GM12878 (cell line): ENCODE results near the gene MSLN. TPM values are rescaled to one million over a fixed set of nuclear protein-coding genes. Genes with fewer than 3 reads are reported as not detected.

Source experiments
- ATAC-seq: fragments of 200-7000 bp; cut with Tn5 transposase; 3 replicates; pipeline ENCODE4 v1.9.1; 2020; ENCODE audit warnings: mild to moderate bottlenecking, moderate library complexity
- BruUV-seq: library from RNA; stranded (reverse); fragments of 400-500 nt; replicated peaks from 2 replicates; lab custom pipeline; 2021; lab: Mats Ljungman, UMichigan
- CTCF ChIA-PET: fragments of 300-600 bp; sonication (Branson Sonifier 250); formaldehyde crosslinking; extraction: SDS; loops from one replicate; lab custom pipeline; 2021; ENCODE audit warnings: inconsistent platforms; lab: Yijun Ruan, JAX
- POLR2A ChIA-PET: fragments of 350-600 bp; formaldehyde crosslinking; extraction: SDS; loops from one replicate; lab custom pipeline; 2021; ENCODE audit warnings: inconsistent platforms; lab: Charles Lee
- RAD21 ChIA-PET: fragments of 300-600 bp; sonication (Branson Sonifier 250); formaldehyde crosslinking; loops from one replicate; lab custom pipeline; 2023; ENCODE audit warnings: antibody characterized with exemption; ENCODE audit not compliant: unreplicated experiment; lab: Charles Lee
- SMC1A ChIA-PET: fragments of 300-600 bp; sonication (Branson Sonifier 250); formaldehyde crosslinking; loops from one replicate; lab custom pipeline; 2023; ENCODE audit not compliant: unreplicated experiment, uncharacterized antibody; lab: Charles Lee
- DNase-seq: peaks from one replicate; pipeline ENCODE4 v3.0.0-alpha.2; 2011; ENCODE audit warnings: low read depth, low spot score
- FAIRE-seq: peaks from 3 replicates; lab custom pipeline; 2011; peaks lifted over from hg19 to GRCh38; lab: Jason Lieb, UNC
- H2AFZ ChIP-seq: 2 replicates; pipeline ENCODE4 v1.6.0; 2011; ENCODE audit warnings: low read depth, low read length, control low read depth; ENCODE audit not compliant: control insufficient read depth
- H3K27ac ChIP-seq: 2 replicates; pipeline ENCODE4 v1.5.1; 2011; ENCODE audit warnings: control low read depth; ENCODE audit not compliant: control insufficient read depth, insufficient read depth
- H3K27me3 ChIP-seq, 2 experiments: replicated peaks in 1 of 2; 2 replicates each; pipeline versions ENCODE4 v1.6.0 to v1.6.1; 2011; ENCODE audit warnings: low read length in 1 of 2; ENCODE audit not compliant: control insufficient read depth in 2 of 2, insufficient read depth in 2 of 2
- H3K36me3 ChIP-seq, 2 experiments: 2 replicates each; pipeline ENCODE4 v1.5.1; 2011; ENCODE audit warnings: low read length in 1 of 2; ENCODE audit not compliant: control insufficient read depth in 2 of 2, insufficient read depth in 2 of 2
- H3K4me1 ChIP-seq: 2 replicates; pipeline ENCODE4 v1.6.1; 2011; ENCODE audit warnings: mild to moderate bottlenecking, low read length, moderate library complexity, mixed read lengths; ENCODE audit not compliant: control insufficient read depth, insufficient read depth
- H3K4me2 ChIP-seq: 2 replicates; pipeline ENCODE4 v1.6.0; 2011; ENCODE audit warnings: control low read depth; ENCODE audit not compliant: control insufficient read depth, insufficient read depth
- H3K4me3 ChIP-seq: fragments of 200-600 bp; sonication (generic); 2 replicates; pipeline ENCODE4 v1.5.1; 2016
- H3K79me2 ChIP-seq: 2 replicates; pipeline ENCODE4 v1.6.0; 2011; ENCODE audit warnings: low read length; ENCODE audit not compliant: control insufficient read depth, insufficient read depth
- H3K9ac ChIP-seq: 2 replicates; pipeline ENCODE4 v1.8.0; 2011; ENCODE audit warnings: low read length, control low read depth, mixed read lengths; ENCODE audit not compliant: control insufficient read depth, insufficient read depth
- H3K9me3 ChIP-seq: replicated peaks from 3 replicates; pipeline ENCODE4 v1.5.1; 2011; ENCODE audit warnings: mild to moderate bottlenecking, low read length; ENCODE audit not compliant: control insufficient read depth, insufficient read depth
- H4K20me1 ChIP-seq: 2 replicates; pipeline ENCODE4 v1.6.0; 2011; ENCODE audit not compliant: control insufficient read depth, insufficient read depth
- CHD4 ChIP-seq: fragments of 200-600 bp; sonication (generic); IDR thresholded peaks from 2 replicates; pipeline ENCODE4 v1.6.1; 2016; ENCODE audit warnings: mild to moderate bottlenecking
- E2F8 ChIP-seq: fragments of 450-650 bp; IDR thresholded peaks from 2 replicates; pipeline ENCODE4 v1.6.1; 2018; ENCODE audit warnings: mild to moderate bottlenecking, low read depth, moderate library complexity; ENCODE audit not compliant: partially characterized antibody
- ELK1 ChIP-seq: IDR thresholded peaks from 2 replicates; pipeline ENCODE4 v1.6.1; 2012; ENCODE audit warnings: low read depth, low read length, improper control_type of control experiment
- NFIC ChIP-seq: IDR thresholded peaks from 2 replicates; pipeline ENCODE4 v1.6.1; 2012; ENCODE audit warnings: low read depth, mild to moderate bottlenecking, inconsistent platforms, low read length, moderate library complexity
- SMARCA5 ChIP-seq: fragments of 450-650 bp; IDR thresholded peaks from 2 replicates; pipeline ENCODE4 v1.6.1; 2017; ENCODE audit warnings: mild to moderate bottlenecking
- TAF1 ChIP-seq: IDR thresholded peaks from 2 replicates; pipeline ENCODE4 v1.6.1; 2011; ENCODE audit warnings: mild to moderate bottlenecking, low read depth, low read length, borderline replicate concordance
- ZNF592 ChIP-seq: fragments of 450-650 bp; IDR thresholded peaks from 2 replicates; pipeline ENCODE4 v1.6.1; 2017; ENCODE audit warnings: mild to moderate bottlenecking, moderate library complexity
- WGBS: methylation state at CpG from one replicate; pipeline ENCODE4 v1.1.6; 2016; ENCODE audit warnings: low lambda C conversion rate; ENCODE audit not compliant: insufficient replicate concordance, insufficient coverage; ENCODE audit errors: missing lambda C conversion rate; 5-methylcytosine and 5-hydroxymethylcytosine counted together
- in situ Hi-C: fragments of 300-500 bp; cut with MboI; formaldehyde crosslinking; loops from 9 replicates; pipeline ENCODE4 v1.14.3; 2018; ENCODE audit warnings: mixed read lengths
- intact Hi-C: fragments of 100-400 bp; cut with micrococcal nuclease; formaldehyde crosslinking; loops from one replicate; pipeline ENCODE4 v1.14.2; 2022; ENCODE audit not compliant: unreplicated experiment
- polyA plus RNA-seq, 11 experiments: library from polyadenylated mRNA; depleted of rRNA in 4 of 11; unstranded in 6 of 11; stranded (reverse) in 5 of 11; fragments of >200 nt; fragmentation: Nextera tagmentation in 4 of 11; fragmentation: Illumina TruSeq in 1 of 11; extraction: Ambion mirVana in 4 of 11; extraction: Trizol in 1 of 11; gene quantifications; 1 replicate in 1 of 11; 2 replicates in 10 of 11; pipeline versions ENCODE4 v1.2.1 to v1.2.3, GENCODE V29; 2011 to 2016; ENCODE audit warnings: inconsistent platforms in 2 of 11, missing spikeins in 2 of 11, low read depth in 1 of 11
- total RNA-seq, 4 experiments: library from RNA; depleted of rRNA in 3 of 4; stranded (reverse); fragments of >200 nt in 3 of 4; fragmentation: Illumina TruSeq in 1 of 4; extraction: Trizol in 1 of 4; gene quantifications; 2 replicates each; pipeline versions ENCODE4 v1.2.1 to v1.2.3, GENCODE V29; 2013 to 2021

Gene MSLN
- total and polyA plus RNA-seq, 10 of the 15 experiments (the other 5 are each of a cell fraction or from before 2014, with no cell fraction given) = 0.08 TPM; not detected in 9

GRCh38 chr16:718389-718788, 42.1 kb upstream of the MSLN start (continued):
- TF ChIP-seq E2F8 = no peak
- TF ChIP-seq ELK1 = no peak

- intact Hi-C loops (no loop called here), in situ Hi-C loops (no loop called here)
- DNase-seq (no peak), FAIRE-seq (no peak), ATAC-seq (no peak)
- 0 out of 2 replicates have a peak, but pooled peaks cover 2% of the 10 kb centered on the region for H4K20me1 ChIP-seq
- no peaks in the 10 kb centered on the region for H3K27me3 ChIP-seq
- H3K9ac ChIP-seq = no peak overlapping the region
- ChIA-PET POLR2A (no interaction called here), SMC1A (no interaction called here), CTCF (interaction anchor here (0.6 to 1.6 kb wide), 3 partner anchors 22 to 1722 kb away, joined by 3 to 10 read pairs (median 5); partner anchors contain the start of genes CHTF18, CIAO3 and RPUSD1), RAD21 (no interaction called here)
- no peaks in the 10 kb centered on the region for H3K36me3 ChIP-seq
- H3K79me2 ChIP-seq = no peaks in the 10 kb centered on the region; the same call in 1 of the 2 replicates
- peaks cover 10% of the 10 kb centered on the region for H3K4me1 ChIP-seq
- no TSS peak for BruUV-seq
- TF ChIP-seq ZNF592 (no peak), SMARCA5 (no peak), CHD4 (no peak), TAF1 (no peak), NFIC (no peak)
- no peak overlapping the region for H3K4me3 ChIP-seq
- 82% methylated on average over 6 of the region's 6 CpGs for WGBS
- no peak overlapping the region; the same call in 1 of the 2 replicates for H3K4me2 ChIP-seq
- H3K27ac ChIP-seq = no peak overlapping the region
- H3K9me3 ChIP-seq = no peaks in the 10 kb centered on the region
- no peak overlapping the region for H2AFZ ChIP-seq
These were observed 41.6 kb upstream of the MSLN start for GRCh38 chr16:718922-719321.
